Parathyroid adenoma (tissue), 2 donors: ENCODE results near the gene CAMKK2.
A peak's percentile ranks its signal among the peaks of the same experiment; 100 is the strongest.
"Not testable (repeated sequence)": the region's sequence is repeated elsewhere in the genome, so short reads cannot be mapped to it uniquely, and the experiment has no call there.

ENCODE experiments used
- H2AFZ ChIP-seq: fragments of 300-600 bp; sonication (generic); one replicate; pipeline ENCODE4 v1.7.0; 2017; ENCODE audit warnings: antibody characterized with exemption, mild to moderate bottlenecking
- H3K27ac ChIP-seq: fragments of 300-600 bp; sonication (generic); one replicate; pipeline ENCODE4 v1.7.0; 2017
- H3K27me3 ChIP-seq: fragments of 300-600 bp; sonication (generic); one replicate; pipeline ENCODE4 v1.7.0; 2017; ENCODE audit warnings: low read length; ENCODE audit not compliant: control insufficient read depth, insufficient read depth
- H3K36me3 ChIP-seq: fragments of 300-600 bp; sonication (generic); one replicate; pipeline ENCODE4 v1.7.0; 2017; ENCODE audit warnings: low read length; ENCODE audit not compliant: control insufficient read depth, insufficient read depth
- H3K4me1 ChIP-seq: fragments of 300-600 bp; sonication (generic); one replicate; pipeline ENCODE4 v1.7.0; 2017; ENCODE audit warnings: control low read depth
- H3K4me2 ChIP-seq: fragments of 300-600 bp; sonication (generic); one replicate; pipeline ENCODE4 v1.7.0; 2017; ENCODE audit warnings: low read length
- H3K4me3 ChIP-seq: fragments of 300-600 bp; sonication (generic); one replicate; pipeline ENCODE4 v1.7.0; 2017; ENCODE audit warnings: low read depth, low read length
- H3K79me2 ChIP-seq: fragments of 300-600 bp; sonication (generic); one replicate; pipeline ENCODE4 v1.7.0; 2017; ENCODE audit warnings: control low read depth
- H3K9ac ChIP-seq: fragments of 300-600 bp; sonication (generic); one replicate; pipeline ENCODE4 v1.7.0; 2017; ENCODE audit warnings: mild to moderate bottlenecking
- H3K9me3 ChIP-seq: fragments of 300-600 bp; sonication (generic); one replicate; pipeline ENCODE4 v1.7.0; 2017; ENCODE audit warnings: low read length; ENCODE audit not compliant: control insufficient read depth
- TF ChIP-seq, protein P1 (sequence below): fragments of 300-600 bp; sonication (generic); IDR thresholded peaks from one replicate; pipeline ENCODE4 v1.7.0; 2017; ENCODE audit warnings: antibody characterized with exemption, mild to moderate bottlenecking
- donor health status: primary hyperparathyroidism.

Gene CAMKK2

DNA sequence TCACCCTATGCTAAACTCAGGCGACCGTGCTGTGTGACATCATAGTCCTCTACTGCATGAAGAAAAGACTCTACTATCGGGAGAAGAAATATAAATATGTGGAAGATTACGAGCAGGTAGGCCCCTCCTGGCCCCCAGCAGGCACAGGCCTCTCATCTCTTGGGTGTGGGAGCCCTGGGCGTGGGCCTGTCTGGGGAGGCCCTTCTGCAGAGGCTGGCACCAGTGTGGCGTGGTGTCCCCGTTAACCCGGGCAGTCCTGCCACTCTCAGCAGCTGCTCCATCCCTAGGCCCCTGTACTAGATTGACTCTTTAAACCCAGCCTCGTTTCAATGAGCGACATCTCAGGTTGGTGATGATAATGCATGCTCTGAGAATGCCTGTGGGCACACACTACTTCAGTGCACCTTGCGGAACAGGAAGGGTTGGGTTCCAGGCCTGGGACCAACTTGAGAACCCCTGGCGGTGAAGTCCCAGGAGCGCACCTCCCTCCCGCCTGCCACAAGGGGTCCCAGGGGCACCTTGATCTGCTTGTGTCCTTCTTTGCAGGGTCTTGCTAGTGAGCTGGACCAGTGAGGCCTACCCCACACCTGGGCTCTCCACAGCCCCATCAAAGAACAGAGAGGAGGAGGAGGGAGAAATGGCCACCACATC, 63.4 kb downstream of the CAMKK2 start:
- H3K4me3 ChIP-seq, result no peak overlapping the region
- H3K9me3 ChIP-seq, result no peaks in the 10 kb centered on the region
- no peaks in the 10 kb centered on the region for H3K79me2 ChIP-seq
- no peak overlapping the region for H3K4me2 ChIP-seq
- no peaks in the 10 kb centered on the region for H3K4me1 ChIP-seq
- H2AFZ ChIP-seq, result no peak overlapping the region
- H3K27ac ChIP-seq, result no peak overlapping the region
- no peak overlapping the region for H3K9ac ChIP-seq
- TF ChIP-seq, protein P1, sequence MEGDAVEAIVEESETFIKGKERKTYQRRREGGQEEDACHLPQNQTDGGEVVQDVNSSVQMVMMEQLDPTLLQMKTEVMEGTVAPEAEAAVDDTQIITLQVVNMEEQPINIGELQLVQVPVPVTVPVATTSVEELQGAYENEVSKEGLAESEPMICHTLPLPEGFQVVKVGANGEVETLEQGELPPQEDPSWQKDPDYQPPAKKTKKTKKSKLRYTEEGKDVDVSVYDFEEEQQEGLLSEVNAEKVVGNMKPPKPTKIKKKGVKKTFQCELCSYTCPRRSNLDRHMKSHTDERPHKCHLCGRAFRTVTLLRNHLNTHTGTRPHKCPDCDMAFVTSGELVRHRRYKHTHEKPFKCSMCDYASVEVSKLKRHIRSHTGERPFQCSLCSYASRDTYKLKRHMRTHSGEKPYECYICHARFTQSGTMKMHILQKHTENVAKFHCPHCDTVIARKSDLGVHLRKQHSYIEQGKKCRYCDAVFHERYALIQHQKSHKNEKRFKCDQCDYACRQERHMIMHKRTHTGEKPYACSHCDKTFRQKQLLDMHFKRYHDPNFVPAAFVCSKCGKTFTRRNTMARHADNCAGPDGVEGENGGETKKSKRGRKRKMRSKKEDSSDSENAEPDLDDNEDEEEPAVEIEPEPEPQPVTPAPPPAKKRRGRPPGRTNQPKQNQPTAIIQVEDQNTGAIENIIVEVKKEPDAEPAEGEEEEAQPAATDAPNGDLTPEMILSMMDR, result no peak
- no peaks in the 10 kb centered on the region for H3K27me3 ChIP-seq
- H3K36me3 ChIP-seq, result no peaks in the 10 kb centered on the region

DNA sequence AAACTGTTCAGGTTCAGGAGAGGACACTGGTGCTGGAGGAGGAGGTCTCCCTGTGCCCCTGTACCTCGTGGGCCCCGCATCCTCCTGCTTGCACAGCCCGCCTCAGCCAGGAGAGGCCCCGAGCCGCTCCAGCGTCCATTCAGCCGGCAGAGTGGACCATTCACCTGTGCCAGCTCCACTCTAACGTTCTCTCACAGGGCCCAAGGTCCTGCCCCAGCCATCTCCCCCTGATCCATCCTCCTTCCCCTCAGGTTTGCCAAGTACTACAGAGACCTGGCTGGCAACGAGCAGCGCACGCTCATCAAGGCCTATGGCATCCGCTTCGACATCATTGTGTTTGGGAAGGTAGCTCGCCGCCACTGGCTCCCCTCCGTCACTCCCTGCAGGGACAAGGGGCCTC, 64.3 kb downstream of the CAMKK2 start:
- H2AFZ ChIP-seq, result no peak overlapping the region
- peaks cover 4% of the 10 kb centered on the region for H3K4me1 ChIP-seq
- no peak overlapping the region for H3K4me3 ChIP-seq
- H3K79me2 ChIP-seq, result no peaks in the 10 kb centered on the region
- no peak overlapping the region for H3K27ac ChIP-seq
- TF ChIP-seq, protein P1, result no peak
- H3K4me2 ChIP-seq, result no peak overlapping the region
- no peaks in the 10 kb centered on the region for H3K36me3 ChIP-seq
- no peaks in the 10 kb centered on the region for H3K27me3 ChIP-seq
- H3K9me3 ChIP-seq, result no peaks in the 10 kb centered on the region
- no peak overlapping the region for H3K9ac ChIP-seq

DNA sequence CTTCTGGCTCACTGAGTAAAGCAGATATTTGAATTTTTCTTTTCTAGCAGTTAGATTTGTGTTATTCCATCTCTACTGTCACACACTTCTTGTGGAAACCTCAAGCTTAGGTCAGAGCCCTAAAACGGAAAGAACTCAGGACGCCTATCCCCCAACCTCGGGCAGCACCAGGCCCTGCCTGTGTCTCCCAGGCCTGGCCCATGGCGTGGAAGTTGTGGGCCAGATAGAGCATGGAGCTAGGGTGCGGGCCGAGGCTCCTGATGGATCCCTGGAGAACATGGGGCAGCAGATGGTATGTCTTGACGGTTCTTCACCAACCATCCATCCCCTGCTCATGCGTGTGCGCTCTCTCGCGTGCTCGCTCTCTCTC, 66.0 kb downstream of the CAMKK2 start:
- H3K9me3 ChIP-seq, result no peaks in the 10 kb centered on the region
- no peak overlapping the region for H3K4me3 ChIP-seq
- H3K9ac ChIP-seq, result no peak overlapping the region
- H3K4me2 ChIP-seq, result no peak overlapping the region
- no peak overlapping the region for H3K27ac ChIP-seq
- no peaks in the 10 kb centered on the region for H3K27me3 ChIP-seq
- H3K4me1 ChIP-seq, result peaks cover 8% of the 10 kb centered on the region
- no peak overlapping the region for H2AFZ ChIP-seq
- TF ChIP-seq, protein P1, result no peak
- H3K36me3 ChIP-seq, result no peaks in the 10 kb centered on the region
- H3K79me2 ChIP-seq, result no peaks in the 10 kb centered on the region

DNA sequence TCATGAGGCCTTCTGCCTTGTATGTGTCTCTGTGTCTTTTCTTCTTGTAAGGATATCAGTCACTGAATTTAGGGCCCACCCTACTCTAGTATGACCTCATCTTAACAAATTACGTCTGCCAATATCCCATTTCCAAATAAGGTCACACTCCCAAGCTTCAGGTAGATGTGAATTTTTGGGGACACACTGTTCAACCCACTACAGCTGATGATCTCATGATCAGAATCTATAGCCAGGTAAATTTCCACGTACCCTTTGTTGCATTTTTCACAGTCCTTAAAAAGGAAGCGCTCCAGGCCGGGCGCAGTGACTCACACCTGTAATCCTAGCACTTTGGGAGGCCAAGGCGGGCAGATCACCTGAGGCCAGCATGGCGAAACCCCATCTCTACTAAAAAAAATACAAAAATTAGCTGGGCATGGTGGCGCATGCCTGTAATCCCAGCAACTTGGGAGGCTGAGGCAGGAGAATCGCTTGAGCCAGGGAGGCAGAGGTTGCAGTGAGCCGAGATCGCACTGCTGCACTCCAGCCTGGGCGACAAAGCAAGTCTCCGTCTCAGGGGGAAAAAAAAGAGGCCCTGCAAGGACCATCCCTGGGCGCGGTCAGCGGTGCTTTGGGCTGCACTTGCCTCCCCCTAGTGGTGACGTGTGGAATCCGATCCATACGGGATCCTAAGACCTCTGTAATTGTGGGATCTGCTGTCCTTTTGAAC, 66.5 kb downstream of the CAMKK2 start:
- not testable (repeated sequence) for H2AFZ ChIP-seq, H3K27me3 ChIP-seq, H3K4me2 ChIP-seq, H3K36me3 ChIP-seq, H3K9me3 ChIP-seq, H3K4me3 ChIP-seq, H3K79me2 ChIP-seq, H3K27ac ChIP-seq, H3K4me1 ChIP-seq, H3K9ac ChIP-seq
- TF ChIP-seq, protein P1, result peak; percentile 96
